GM12878 (cell line): Measurements from ENCODE around the gene ABCC9. TPM values are rescaled to one million over a fixed set of nuclear protein-coding genes. Genes with fewer than 3 reads are reported as not detected.

Experiments used
- ATAC-seq: fragments of 200-7000 bp; cut with Tn5 transposase; 3 replicates; pipeline ENCODE4 v1.9.1; 2020; ENCODE audit warnings: mild to moderate bottlenecking, moderate library complexity
- BruUV-seq: library from RNA; stranded (reverse); fragments of 400-500 nt; replicated peaks from 2 replicates; lab custom pipeline; 2021; lab: Mats Ljungman, UMichigan
- CTCF ChIA-PET: fragments of 300-600 bp; sonication (Branson Sonifier 250); formaldehyde crosslinking; extraction: SDS; loops from one replicate; lab custom pipeline; 2021; ENCODE audit warnings: inconsistent platforms; lab: Yijun Ruan, JAX
- POLR2A ChIA-PET: fragments of 350-600 bp; formaldehyde crosslinking; extraction: SDS; loops from one replicate; lab custom pipeline; 2021; ENCODE audit warnings: inconsistent platforms; lab: Charles Lee
- RAD21 ChIA-PET: fragments of 300-600 bp; sonication (Branson Sonifier 250); formaldehyde crosslinking; loops from one replicate; lab custom pipeline; 2023; ENCODE audit warnings: antibody characterized with exemption; ENCODE audit not compliant: unreplicated experiment; lab: Charles Lee
- SMC1A ChIA-PET: fragments of 300-600 bp; sonication (Branson Sonifier 250); formaldehyde crosslinking; loops from one replicate; lab custom pipeline; 2023; ENCODE audit not compliant: unreplicated experiment, uncharacterized antibody; lab: Charles Lee
- DNase-seq: peaks from one replicate; pipeline ENCODE4 v3.0.0-alpha.2; 2011; ENCODE audit warnings: low read depth, low spot score
- FAIRE-seq: peaks from 3 replicates; lab custom pipeline; 2011; peaks lifted over from hg19 to GRCh38; lab: Jason Lieb, UNC
- H2AFZ ChIP-seq: 2 replicates; pipeline ENCODE4 v1.6.0; 2011; ENCODE audit warnings: low read depth, low read length, control low read depth; ENCODE audit not compliant: control insufficient read depth
- H3K27ac ChIP-seq: 2 replicates; pipeline ENCODE4 v1.5.1; 2011; ENCODE audit warnings: control low read depth; ENCODE audit not compliant: control insufficient read depth, insufficient read depth
- H3K27me3 ChIP-seq, 2 experiments: replicated peaks in 1 of 2; 2 replicates each; pipeline versions ENCODE4 v1.6.0 to v1.6.1; 2011; ENCODE audit warnings: low read length in 1 of 2; ENCODE audit not compliant: control insufficient read depth in 2 of 2, insufficient read depth in 2 of 2
- H3K36me3 ChIP-seq, 2 experiments: 2 replicates each; pipeline ENCODE4 v1.5.1; 2011; ENCODE audit warnings: low read length in 1 of 2; ENCODE audit not compliant: control insufficient read depth in 2 of 2, insufficient read depth in 2 of 2
- H3K4me1 ChIP-seq: 2 replicates; pipeline ENCODE4 v1.6.1; 2011; ENCODE audit warnings: mild to moderate bottlenecking, low read length, moderate library complexity, mixed read lengths; ENCODE audit not compliant: control insufficient read depth, insufficient read depth
- H3K4me2 ChIP-seq: 2 replicates; pipeline ENCODE4 v1.6.0; 2011; ENCODE audit warnings: control low read depth; ENCODE audit not compliant: control insufficient read depth, insufficient read depth
- H3K4me3 ChIP-seq: fragments of 200-600 bp; sonication (generic); 2 replicates; pipeline ENCODE4 v1.5.1; 2016
- H3K79me2 ChIP-seq: 2 replicates; pipeline ENCODE4 v1.6.0; 2011; ENCODE audit warnings: low read length; ENCODE audit not compliant: control insufficient read depth, insufficient read depth
- H3K9ac ChIP-seq: 2 replicates; pipeline ENCODE4 v1.8.0; 2011; ENCODE audit warnings: low read length, control low read depth, mixed read lengths; ENCODE audit not compliant: control insufficient read depth, insufficient read depth
- H3K9me3 ChIP-seq: replicated peaks from 3 replicates; pipeline ENCODE4 v1.5.1; 2011; ENCODE audit warnings: mild to moderate bottlenecking, low read length; ENCODE audit not compliant: control insufficient read depth, insufficient read depth
- H4K20me1 ChIP-seq: 2 replicates; pipeline ENCODE4 v1.6.0; 2011; ENCODE audit not compliant: control insufficient read depth, insufficient read depth
- BCL11A ChIP-seq: IDR thresholded peaks from 2 replicates; pipeline ENCODE4 v1.6.1; 2011; ENCODE audit warnings: low read depth, low read length
- CBFB ChIP-seq: IDR thresholded peaks from 2 replicates; pipeline ENCODE4 v1.6.1; 2016; ENCODE audit warnings: antibody characterized with exemption, low read depth
- CREB1 ChIP-seq: IDR thresholded peaks from 2 replicates; pipeline ENCODE4 v1.6.1; 2012; ENCODE audit warnings: low read depth, mild to moderate bottlenecking, inconsistent platforms
- CREM ChIP-seq: IDR thresholded peaks from 2 replicates; pipeline ENCODE4 v1.6.1; 2014; ENCODE audit warnings: antibody characterized with exemption, low read depth
- E2F8 ChIP-seq: fragments of 450-650 bp; IDR thresholded peaks from 2 replicates; pipeline ENCODE4 v1.6.1; 2018; ENCODE audit warnings: mild to moderate bottlenecking, low read depth, moderate library complexity; ENCODE audit not compliant: partially characterized antibody
- EGR1 ChIP-seq, 2 experiments: IDR thresholded peaks; 1 replicate in 1 of 2; 2 replicates in 1 of 2; pipeline ENCODE4 v1.6.1; 2011 to 2012; ENCODE audit warnings: low read depth in 2 of 2, low read length in 2 of 2, borderline replicate concordance in 1 of 2, mild to moderate bottlenecking in 1 of 2, moderate library complexity in 1 of 2
- JUNB ChIP-seq: IDR thresholded peaks from 2 replicates; pipeline ENCODE4 v1.6.1; 2016; ENCODE audit warnings: antibody characterized with exemption, mild to moderate bottlenecking
- KLF5 ChIP-seq: fragments of 450-650 bp; IDR thresholded peaks from 2 replicates; pipeline ENCODE4 v1.6.1; 2014; ENCODE audit warnings: mild to moderate bottlenecking; ENCODE audit not compliant: partially characterized antibody
- MAX ChIP-seq: IDR thresholded peaks from 2 replicates; pipeline ENCODE4 v1.6.1; 2012; ENCODE audit warnings: low read depth, low read length, improper control_type of control experiment
- NFXL1 ChIP-seq: fragments of 450-650 bp; IDR thresholded peaks from 2 replicates; pipeline ENCODE4 v1.6.1; 2017; ENCODE audit warnings: antibody characterized with exemption, mild to moderate bottlenecking, borderline replicate concordance
- PAX5 ChIP-seq: IDR thresholded peaks from 2 replicates; pipeline ENCODE4 v1.6.1; 2011; ENCODE audit warnings: low read depth, low read length, borderline replicate concordance
- PML ChIP-seq: IDR thresholded peaks from 2 replicates; pipeline ENCODE4 v1.6.1; 2012; ENCODE audit warnings: low read length, inconsistent platforms
- POLR2A ChIP-seq: IDR thresholded peaks from 2 replicates; pipeline ENCODE4 v1.6.1; 2011; ENCODE audit warnings: low read depth, mild to moderate bottlenecking, low read length
- YBX1 ChIP-seq: fragments of 450-650 bp; IDR thresholded peaks from 2 replicates; pipeline ENCODE4 v1.6.1; 2016; ENCODE audit warnings: antibody characterized with exemption
- YY1 ChIP-seq: IDR thresholded peaks from 2 replicates; pipeline ENCODE4 v1.6.1; 2011; ENCODE audit warnings: low read depth, mild to moderate bottlenecking, low read length
- WGBS: methylation state at CpG from one replicate; pipeline ENCODE4 v1.1.6; 2016; ENCODE audit warnings: low lambda C conversion rate; ENCODE audit not compliant: insufficient replicate concordance, insufficient coverage; ENCODE audit errors: missing lambda C conversion rate; 5-methylcytosine and 5-hydroxymethylcytosine counted together
- in situ Hi-C: fragments of 300-500 bp; cut with MboI; formaldehyde crosslinking; loops from 9 replicates; pipeline ENCODE4 v1.14.3; 2018; ENCODE audit warnings: mixed read lengths
- intact Hi-C: fragments of 100-400 bp; cut with micrococcal nuclease; formaldehyde crosslinking; loops from one replicate; pipeline ENCODE4 v1.14.2; 2022; ENCODE audit not compliant: unreplicated experiment
- polyA plus RNA-seq, 11 experiments: library from polyadenylated mRNA; depleted of rRNA in 4 of 11; unstranded in 6 of 11; stranded (reverse) in 5 of 11; fragments of >200 nt; fragmentation: Nextera tagmentation in 4 of 11; fragmentation: Illumina TruSeq in 1 of 11; extraction: Ambion mirVana in 4 of 11; extraction: Trizol in 1 of 11; gene quantifications; 1 replicate in 1 of 11; 2 replicates in 10 of 11; pipeline versions ENCODE4 v1.2.1 to v1.2.3, GENCODE V29; 2011 to 2016; ENCODE audit warnings: inconsistent platforms in 2 of 11, missing spikeins in 2 of 11, low read depth in 1 of 11
- total RNA-seq, 4 experiments: library from RNA; depleted of rRNA in 3 of 4; stranded (reverse); fragments of >200 nt in 3 of 4; fragmentation: Illumina TruSeq in 1 of 4; extraction: Trizol in 1 of 4; gene quantifications; 2 replicates each; pipeline versions ENCODE4 v1.2.1 to v1.2.3, GENCODE V29; 2013 to 2021
- TF ChIP-seq, protein P1 (sequence below): fragments of 450-650 bp; IDR thresholded peaks from 2 replicates; pipeline ENCODE4 v1.6.1; 2017; ENCODE audit warnings: mild to moderate bottlenecking, low read depth, inconsistent platforms; ENCODE audit not compliant: poor library complexity, severe bottlenecking

ABCC9 gene
- total and polyA plus RNA-seq, 10 of the 15 experiments (the other 5 are each of a cell fraction or from before 2014, with no cell fraction given) = under 0.01 to 0.10 (median 0.04) TPM; not detected in 2

GRCh38 chr12:21971344-21971743 is 30.1 kb upstream of the ABCC9 start:
- ChIA-PET SMC1A (no interaction called here), POLR2A (no interaction called here), RAD21 (no interaction called here), CTCF (no interaction called here)
- TF ChIP-seq BCL11A (no peak), CBFB (no peak), MAX (no peak), YBX1 (no peak)
- in situ Hi-C loops = no loop called here
- BruUV-seq = no TSS peak
- Histone ChIP-seq H3K9me3 (no peaks in the 10 kb centered on the region), H4K20me1 (no peaks in the 10 kb centered on the region), H3K4me2 (no peak overlapping the region), H3K27ac (no peak overlapping the region), H3K9ac (no peak overlapping the region), H3K27me3 (no peaks in the 10 kb centered on the region), H3K4me1 (no peaks in the 10 kb centered on the region), H3K79me2 (no peaks in the 10 kb centered on the region), H2AFZ (no peak overlapping the region), H3K4me3 (no peak overlapping the region), H3K36me3 (no peaks in the 10 kb centered on the region)
- no peak for ATAC-seq
- no peak for DNase-seq
- FAIRE-seq = no peak
- intact Hi-C loops = no loop called here
- 0% methylated on average over 1 of the region's 1 CpG for WGBS

GRCh38 chr12:21962821-21963220 is 21.6 kb upstream of the ABCC9 start:
- BruUV-seq = no TSS peak
- intact Hi-C loops = no loop called here
- no peaks in the 10 kb centered on the region for H4K20me1 ChIP-seq
- DNase-seq = no peak
- H3K27me3 ChIP-seq = no peaks in the 10 kb centered on the region
- H3K4me3 ChIP-seq = no peak overlapping the region
- H3K9ac ChIP-seq = no peak overlapping the region
- no peaks in the 10 kb centered on the region for H3K9me3 ChIP-seq
- H3K79me2 ChIP-seq = no peaks in the 10 kb centered on the region
- ChIA-PET CTCF (interaction anchor here (0.6 kb wide), 1 partner anchor 205 kb away, joined by 3 read pairs; no protein-coding TSS in a partner anchor), RAD21 (no interaction called here), POLR2A (no interaction called here), SMC1A (no interaction called here)
- no peak for FAIRE-seq
- no peak overlapping the region for H3K4me2 ChIP-seq
- in situ Hi-C loops = no loop called here
- no peaks in the 10 kb centered on the region for H3K4me1 ChIP-seq
- H3K36me3 ChIP-seq = no peaks in the 10 kb centered on the region
- no peak for ATAC-seq
- no peak overlapping the region for H3K27ac ChIP-seq
- no peak overlapping the region for H2AFZ ChIP-seq
- 44% methylated on average over 5 of the region's 5 CpGs for WGBS
- TF ChIP-seq E2F8 = no peak
- no peak for TF ChIP-seq EGR1 (IDR thresholded peaks at IDR 0.05; ENCODE audit: borderline replicate concordance in 1 of 2, low read depth in 2 of 2, low read length in 2 of 2)
- TF ChIP-seq, protein P1, sequence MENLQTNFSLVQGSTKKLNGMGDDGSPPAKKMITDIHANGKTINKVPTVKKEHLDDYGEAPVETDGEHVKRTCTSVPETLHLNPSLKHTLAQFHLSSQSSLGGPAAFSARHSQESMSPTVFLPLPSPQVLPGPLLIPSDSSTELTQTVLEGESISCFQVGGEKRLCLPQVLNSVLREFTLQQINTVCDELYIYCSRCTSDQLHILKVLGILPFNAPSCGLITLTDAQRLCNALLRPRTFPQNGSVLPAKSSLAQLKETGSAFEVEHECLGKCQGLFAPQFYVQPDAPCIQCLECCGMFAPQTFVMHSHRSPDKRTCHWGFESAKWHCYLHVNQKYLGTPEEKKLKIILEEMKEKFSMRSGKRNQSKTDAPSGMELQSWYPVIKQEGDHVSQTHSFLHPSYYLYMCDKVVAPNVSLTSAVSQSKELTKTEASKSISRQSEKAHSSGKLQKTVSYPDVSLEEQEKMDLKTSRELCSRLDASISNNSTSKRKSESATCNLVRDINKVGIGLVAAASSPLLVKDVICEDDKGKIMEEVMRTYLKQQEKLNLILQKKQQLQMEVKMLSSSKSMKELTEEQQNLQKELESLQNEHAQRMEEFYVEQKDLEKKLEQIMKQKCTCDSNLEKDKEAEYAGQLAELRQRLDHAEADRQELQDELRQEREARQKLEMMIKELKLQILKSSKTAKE = no peak
- no peak for TF ChIP-seq NFXL1
- no peak for TF ChIP-seq YY1
- TF ChIP-seq PML = no peak
- no peak for TF ChIP-seq POLR2A
- TF ChIP-seq KLF5 = no peak
- no peak for TF ChIP-seq PAX5
- TF ChIP-seq JUNB = no peak
- TF ChIP-seq CREB1 = no peak
- TF ChIP-seq CREM = no peak
